LoVo (cell line): ENCODE data around the gene SLC40A1.

Source experiments
- DNase-seq: peaks from one replicate; pipeline ENCODE4 v3.0.0-alpha.2; 2016; ENCODE audit warnings: low spot score

The SLC40A1 gene

GRCh38 chr2:189511960-189512319 lies 68.6 kb downstream of the SLC40A1 start:
- no peak for DNase-seq

DNA sequence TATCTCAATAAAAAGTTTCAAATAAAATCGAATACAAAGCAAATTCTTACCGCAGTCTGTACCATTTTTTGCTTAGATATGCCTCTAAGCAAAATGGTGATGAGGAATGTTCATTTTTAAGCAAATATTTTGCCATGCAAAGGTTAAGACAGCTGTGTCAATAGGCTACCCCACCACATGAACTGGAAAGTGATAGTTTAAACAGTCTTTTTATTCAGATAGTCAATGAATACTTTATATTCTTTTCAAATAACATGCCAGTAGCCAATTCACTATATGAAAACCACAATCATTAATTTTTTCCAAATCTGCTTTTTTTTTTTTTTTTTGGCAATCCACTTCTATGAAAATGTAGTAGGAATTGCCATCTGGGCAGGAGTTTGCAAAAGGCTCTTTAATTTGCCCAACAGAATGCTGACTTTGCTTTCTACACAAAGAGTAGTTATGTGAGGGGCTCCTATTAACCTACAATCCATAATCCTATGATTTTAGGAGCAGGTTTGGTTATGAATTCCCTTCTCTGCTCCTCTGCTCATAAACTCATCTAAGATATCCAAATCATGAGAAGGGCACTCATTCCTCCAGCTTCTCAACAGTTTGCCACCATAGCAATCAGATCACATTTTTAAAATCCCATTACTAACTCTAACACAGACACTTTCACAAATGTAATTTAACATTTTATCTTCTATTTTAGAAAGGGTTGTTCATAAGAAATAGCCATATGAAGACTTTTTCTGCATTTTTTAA lies 69.2 kb downstream of the SLC40A1 start:
- no peak for DNase-seq
